ENCODE results near the gene MYL10.

The MYL10 gene

DNA sequence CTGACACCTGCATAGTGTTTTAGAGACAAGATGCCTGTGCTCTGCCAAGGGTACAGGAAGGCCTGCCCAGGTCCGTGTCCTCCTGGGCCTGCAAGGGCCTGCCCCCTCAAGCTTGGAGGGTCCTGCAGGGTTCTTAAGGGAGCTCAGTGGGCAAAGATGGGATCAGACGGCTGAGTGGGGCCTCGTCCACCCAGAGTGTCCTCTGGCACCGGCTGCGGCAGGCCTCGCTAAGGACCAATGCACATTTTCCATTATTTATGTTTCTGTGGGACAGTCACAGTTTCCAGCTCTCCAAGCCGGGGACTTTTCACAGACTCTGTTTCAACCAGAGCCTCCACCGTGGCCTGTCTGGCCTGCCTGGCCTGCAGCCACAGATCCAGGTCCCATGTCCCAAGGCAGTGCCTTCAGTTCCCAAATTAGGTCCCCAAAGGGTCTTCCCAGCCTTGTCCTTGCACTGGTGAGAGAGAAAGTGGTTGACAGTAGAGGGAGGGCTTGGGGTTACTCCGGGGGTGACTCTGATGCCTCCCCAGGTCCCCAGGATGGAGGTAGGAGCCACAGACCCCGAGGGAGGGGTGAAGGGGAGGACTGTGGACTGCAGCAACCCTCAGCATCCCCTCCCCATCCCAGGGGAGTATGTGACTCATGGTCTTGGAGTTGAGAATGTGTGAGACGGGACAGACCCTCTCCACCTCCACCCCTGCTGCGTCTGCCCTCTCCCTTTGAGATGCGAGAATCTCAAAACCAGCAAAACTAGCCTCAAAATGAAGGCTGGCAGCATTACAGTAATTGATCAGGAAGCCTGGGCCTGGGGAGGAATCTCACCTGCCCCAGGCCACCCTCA lies 14.8 kb downstream of the MYL10 start:
- H3K79me2 ChIP-seq (ENCODE audit: control insufficient read depth, insufficient read depth, low read length) = no peaks in the 10 kb centered on the region
- H3K4me3 ChIP-seq (ENCODE audit: low read length) = no peak overlapping the region
- WGBS (ENCODE audit: extremely low coverage, insufficient coverage, low lambda C conversion rate) = no CpG with 5 or more reads among the region's 13 CpGs
- H3K9ac ChIP-seq (ENCODE audit: low read length) = peak overlapping the region; percentile 14
- H4K5ac ChIP-seq (ENCODE audit: low read length) = no peak overlapping the region
- peak overlapping the region; percentile 90 for H3K4ac ChIP-seq (ENCODE audit: low read depth, low read length)
- no peak overlapping the region for H3K4me2 ChIP-seq (ENCODE audit: low read length)
- H3K18ac ChIP-seq (ENCODE audit: low read length) = peak overlapping the region; percentile 66
- H3K4me1 ChIP-seq (ENCODE audit: control insufficient read depth, low read depth, low read length) = peaks cover 8% of the 10 kb centered on the region
- H2BK15ac ChIP-seq (replicated peaks; ENCODE audit: low read depth) = no peak overlapping the region
- H3K79me1 ChIP-seq (ENCODE audit: low read length) = no peaks in the 10 kb centered on the region
- peak overlapping the region; percentile 85 for H3K56ac ChIP-seq (ENCODE audit: low read length)
- H2AK5ac ChIP-seq (ENCODE audit: low read length) = peak overlapping the region; percentile 56
- peak overlapping the region; percentile 96 for H2BK5ac ChIP-seq (ENCODE audit: low read length)
- peak; percentile 97 for DNase-seq
- no peaks in the 10 kb centered on the region for H3K27me3 ChIP-seq (ENCODE audit: insufficient read depth, low read length, poor library complexity)
- H4K8ac ChIP-seq (ENCODE audit: low read depth, low read length) = no peak overlapping the region
- no peak overlapping the region for H3K23ac ChIP-seq (ENCODE audit: low read length)
- peak overlapping the region; percentile 31 for H2BK120ac ChIP-seq (ENCODE audit: low read depth, low read length)
- no peaks in the 10 kb centered on the region for H3K36me3 ChIP-seq (ENCODE audit: control insufficient read depth, insufficient read depth, low read length)
- peak overlapping the region; percentile 95 for H3K27ac ChIP-seq (ENCODE audit: low read depth, low read length)

DNA sequence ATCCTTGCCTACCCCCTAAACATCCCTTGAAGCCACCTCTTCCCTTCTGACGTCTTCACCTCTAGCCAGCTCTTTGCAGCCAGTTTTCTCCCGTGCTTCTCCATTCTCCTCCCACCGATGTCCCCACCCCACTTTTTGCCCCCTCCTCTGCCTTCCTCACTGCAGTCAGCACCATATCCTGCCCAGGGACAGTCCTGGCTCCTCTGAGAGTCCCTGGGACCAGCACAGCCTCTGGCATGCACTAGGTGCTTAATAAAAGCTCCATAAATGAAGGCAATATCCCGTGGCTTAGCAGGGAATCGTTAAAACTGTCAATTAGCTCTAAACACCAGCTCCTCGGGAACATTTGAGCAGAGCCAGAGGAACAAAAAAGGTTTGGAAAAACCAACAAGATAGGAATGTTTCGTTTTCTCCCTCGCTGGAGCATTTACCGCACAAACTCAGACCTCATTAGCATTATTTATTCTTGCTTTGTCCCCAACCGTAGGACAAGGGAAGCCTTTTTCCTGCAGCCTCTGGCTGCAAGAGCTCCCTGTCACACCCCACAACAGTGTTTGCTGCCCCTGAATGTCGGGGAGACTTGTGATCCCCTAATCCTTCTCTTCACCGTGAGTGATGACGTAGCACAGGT lies 16.1 kb downstream of the MYL10 start:
- H3K79me1 ChIP-seq (ENCODE audit: low read length) = no peaks in the 10 kb centered on the region
- H3K27me3 ChIP-seq (ENCODE audit: insufficient read depth, low read length, poor library complexity) = no peaks in the 10 kb centered on the region
- no peak overlapping the region for H3K23ac ChIP-seq (ENCODE audit: low read length)
- H3K4ac ChIP-seq (ENCODE audit: low read depth, low read length) = peak overlapping the region; percentile 77
- no peak overlapping the region for H3K4me2 ChIP-seq (ENCODE audit: low read length)
- peak overlapping the region; percentile 66 for H3K56ac ChIP-seq (ENCODE audit: low read length)
- H3K4me3 ChIP-seq (ENCODE audit: low read length) = no peak overlapping the region
- WGBS (ENCODE audit: extremely low coverage, insufficient coverage, low lambda C conversion rate) = no CpG with 5 or more reads among the region's 13 CpGs
- no peak overlapping the region for H2AK5ac ChIP-seq (ENCODE audit: low read length)
- no peak overlapping the region for H2BK15ac ChIP-seq (replicated peaks; ENCODE audit: low read depth)
- H4K8ac ChIP-seq (ENCODE audit: low read depth, low read length) = no peak overlapping the region
- peak overlapping the region; percentile 3 for H2BK120ac ChIP-seq (ENCODE audit: low read depth, low read length)
- H3K27ac ChIP-seq (ENCODE audit: low read depth, low read length) = peak overlapping the region; percentile 82
- H3K4me1 ChIP-seq (ENCODE audit: control insufficient read depth, low read depth, low read length) = peaks cover 8% of the 10 kb centered on the region
- H4K5ac ChIP-seq (ENCODE audit: low read length) = no peak overlapping the region
- no peaks in the 10 kb centered on the region for H3K36me3 ChIP-seq (ENCODE audit: control insufficient read depth, insufficient read depth, low read length)
- peak overlapping the region; percentile 5 for H2BK5ac ChIP-seq (ENCODE audit: low read length)
- H3K9ac ChIP-seq (ENCODE audit: low read length) = peak overlapping the region; percentile 8
- H3K18ac ChIP-seq (ENCODE audit: low read length) = peak overlapping the region; percentile 43
- DNase-seq = peak; percentile 49
- no peaks in the 10 kb centered on the region for H3K79me2 ChIP-seq (ENCODE audit: control insufficient read depth, insufficient read depth, low read length)

DNA sequence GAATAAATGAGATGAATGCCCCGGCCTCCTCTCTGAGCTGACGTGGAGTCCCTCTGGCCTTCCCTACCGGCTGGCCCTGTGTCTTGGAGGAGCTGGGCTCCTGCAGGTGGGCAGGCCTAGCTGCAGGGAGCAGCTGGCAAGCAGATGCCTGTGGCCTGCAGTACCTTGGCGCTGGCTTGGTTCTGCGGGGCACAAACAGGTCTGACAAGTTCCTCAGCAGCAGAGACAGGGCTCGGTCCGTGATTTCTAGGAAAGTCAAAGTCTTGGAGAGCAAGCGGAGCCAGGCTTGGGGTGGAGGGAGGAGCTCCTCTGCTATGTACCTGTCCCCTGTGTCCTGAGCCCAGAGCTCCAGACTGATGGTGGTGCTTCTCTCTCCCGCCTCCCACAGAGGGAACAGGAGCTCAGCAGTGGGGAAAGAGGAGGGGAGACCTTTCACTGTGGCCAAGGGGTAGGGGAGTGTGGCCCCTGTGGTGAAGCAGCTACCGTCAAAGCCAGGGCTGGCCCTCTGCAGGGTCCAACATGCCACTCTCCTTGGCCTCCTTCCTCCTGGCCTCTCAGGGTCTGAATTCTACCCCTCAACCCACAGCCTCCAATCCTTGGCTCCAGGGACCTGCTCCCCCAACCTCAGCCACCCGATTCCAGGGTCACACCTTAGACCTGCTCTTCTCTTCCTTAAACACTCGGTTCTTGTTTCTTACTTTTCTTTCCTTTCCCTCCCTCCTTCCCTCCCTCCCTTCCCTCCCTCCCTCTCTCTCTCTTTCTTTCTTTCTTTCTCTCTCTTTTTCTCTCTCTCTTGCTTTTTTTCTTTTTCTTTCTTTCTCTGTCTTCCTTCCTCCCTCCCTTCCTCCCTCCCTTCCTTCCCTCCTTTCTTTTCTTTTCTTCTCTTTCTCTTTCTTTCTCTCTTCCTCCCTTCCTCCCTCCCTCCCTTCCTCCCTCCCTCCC lies 20.1 kb downstream of the MYL10 start:
- Histone ChIP-seq H3K27ac (ENCODE audit: low read depth, low read length) (no peak overlapping the region), H3K79me2 (ENCODE audit: control insufficient read depth, insufficient read depth, low read length) (no peaks in the 10 kb centered on the region), H3K18ac (ENCODE audit: low read length) (no peak overlapping the region), H3K4me3 (ENCODE audit: low read length) (no peak overlapping the region), H3K56ac (ENCODE audit: low read length) (peak overlapping the region; percentile 38), H3K36me3 (ENCODE audit: control insufficient read depth, insufficient read depth, low read length) (no peaks in the 10 kb centered on the region), H2AK5ac (ENCODE audit: low read length) (no peak overlapping the region), H3K4ac (ENCODE audit: low read depth, low read length) (no peak overlapping the region), H3K9ac (ENCODE audit: low read length) (no peak overlapping the region), H2BK120ac (ENCODE audit: low read depth, low read length) (no peak overlapping the region), H3K4me1 (ENCODE audit: control insufficient read depth, low read depth, low read length) (peaks cover 3% of the 10 kb centered on the region), H2BK15ac (replicated peaks; ENCODE audit: low read depth) (no peak overlapping the region), H3K23ac (ENCODE audit: low read length) (no peak overlapping the region), H3K4me2 (ENCODE audit: low read length) (no peak overlapping the region), H4K8ac (ENCODE audit: low read depth, low read length) (no peak overlapping the region), H2BK5ac (ENCODE audit: low read length) (no peak overlapping the region), H3K27me3 (ENCODE audit: insufficient read depth, low read length, poor library complexity) (no peaks in the 10 kb centered on the region), H4K5ac (ENCODE audit: low read length) (no peak overlapping the region), H3K79me1 (ENCODE audit: low read length) (no peaks in the 10 kb centered on the region)
- peak; percentile 66 for DNase-seq
- WGBS (ENCODE audit: extremely low coverage, insufficient coverage, low lambda C conversion rate) = no CpG with 5 or more reads among the region's 12 CpGs

DNA sequence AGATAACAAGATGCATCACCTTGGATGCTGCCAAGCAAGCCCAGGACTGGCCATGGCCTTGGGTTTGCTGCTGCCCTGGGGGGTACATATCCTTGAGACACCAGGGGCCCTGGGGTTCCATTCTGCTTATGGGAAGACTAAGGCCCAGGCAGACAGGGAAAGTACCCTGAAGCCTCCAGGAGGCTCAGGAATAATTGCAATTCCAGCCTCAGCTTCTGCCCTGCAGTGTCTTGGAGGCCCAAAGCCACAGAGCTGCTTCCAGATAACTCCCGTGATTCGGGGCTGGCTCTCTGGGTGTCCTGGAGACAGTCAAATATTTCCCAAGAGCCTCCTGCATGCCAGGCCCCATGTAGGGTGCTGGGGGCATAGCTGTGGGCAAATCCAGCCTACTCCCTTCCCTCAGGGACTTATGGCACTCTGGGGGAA lies 22.6 kb downstream of the MYL10 start:
- Histone ChIP-seq H3K4me1 (ENCODE audit: control insufficient read depth, low read depth, low read length) (no peaks in the 10 kb centered on the region), H4K5ac (ENCODE audit: low read length) (no peak overlapping the region), H3K56ac (ENCODE audit: low read length) (no peak overlapping the region), H3K27ac (ENCODE audit: low read depth, low read length) (no peak overlapping the region), H2BK120ac (ENCODE audit: low read depth, low read length) (no peak overlapping the region), H3K23ac (ENCODE audit: low read length) (no peak overlapping the region), H3K79me2 (ENCODE audit: control insufficient read depth, insufficient read depth, low read length) (no peaks in the 10 kb centered on the region), H3K27me3 (ENCODE audit: insufficient read depth, low read length, poor library complexity) (no peaks in the 10 kb centered on the region), H2AK5ac (ENCODE audit: low read length) (no peak overlapping the region), H3K4ac (ENCODE audit: low read depth, low read length) (peak overlapping the region; percentile 27), H2BK5ac (ENCODE audit: low read length) (no peak overlapping the region), H3K9ac (ENCODE audit: low read length) (no peak overlapping the region), H2BK15ac (replicated peaks; ENCODE audit: low read depth) (no peak overlapping the region), H3K36me3 (ENCODE audit: control insufficient read depth, insufficient read depth, low read length) (no peaks in the 10 kb centered on the region), H3K4me3 (ENCODE audit: low read length) (no peak overlapping the region), H3K18ac (ENCODE audit: low read length) (no peak overlapping the region), H3K79me1 (ENCODE audit: low read length) (no peaks in the 10 kb centered on the region), H4K8ac (ENCODE audit: low read depth, low read length) (no peak overlapping the region), H3K4me2 (ENCODE audit: low read length) (no peak overlapping the region)
- WGBS (ENCODE audit: extremely low coverage, insufficient coverage, low lambda C conversion rate) = no CpG with 5 or more reads among the region's 2 CpGs
- no peak for DNase-seq

DNA sequence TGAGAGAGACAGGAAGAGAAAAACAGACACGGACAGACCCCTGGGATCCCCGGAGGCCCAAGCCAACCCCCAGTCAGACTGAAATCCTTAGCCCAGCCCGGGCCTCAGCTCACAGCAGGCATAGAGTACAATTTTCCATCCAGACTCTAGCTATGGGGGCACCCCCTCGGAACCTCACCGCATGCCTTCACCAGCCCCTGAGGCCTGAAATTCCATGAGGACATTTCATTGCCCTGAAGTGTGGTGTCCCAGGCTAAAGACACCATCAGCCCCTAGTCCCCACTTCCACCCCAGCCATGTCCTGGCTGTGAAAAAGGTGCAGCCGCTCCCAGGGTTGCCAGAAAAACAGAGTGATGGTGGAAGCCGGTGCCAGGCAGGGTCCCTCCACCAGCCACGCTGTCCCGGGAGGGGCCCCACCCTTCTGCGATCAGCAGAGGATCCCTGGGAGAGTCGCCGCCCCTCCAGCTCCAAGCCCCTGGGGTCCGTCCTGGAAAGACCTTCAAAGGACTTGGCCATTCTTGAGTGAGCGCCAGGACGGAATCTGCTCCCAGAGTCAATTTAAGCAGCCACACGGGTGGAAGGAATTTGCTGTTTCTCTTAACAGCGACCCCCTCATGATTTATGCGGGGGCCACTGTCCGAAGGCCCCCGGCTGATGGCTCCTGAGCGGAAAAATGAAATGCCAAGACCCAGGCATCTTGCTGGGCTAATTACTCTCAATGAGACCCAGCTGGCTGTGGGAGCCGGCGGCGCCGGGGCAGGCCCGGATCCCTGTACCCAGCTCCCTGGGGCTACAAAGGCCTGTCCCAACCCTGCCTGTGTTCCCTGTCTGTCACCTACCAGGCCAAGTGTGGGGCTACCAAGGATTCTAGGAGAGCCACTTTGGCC lies 23.2 kb downstream of the MYL10 start:
- no peak overlapping the region for H2BK15ac ChIP-seq (replicated peaks; ENCODE audit: low read depth)
- peak overlapping the region; percentile 29 for H3K18ac ChIP-seq (ENCODE audit: low read length)
- peak overlapping the region; percentile 33 for H3K27ac ChIP-seq (ENCODE audit: low read depth, low read length)
- H2BK5ac ChIP-seq (ENCODE audit: low read length) = peak overlapping the region; percentile 45
- H3K4me1 ChIP-seq (ENCODE audit: control insufficient read depth, low read depth, low read length) = no peaks in the 10 kb centered on the region
- no peaks in the 10 kb centered on the region for H3K79me2 ChIP-seq (ENCODE audit: control insufficient read depth, insufficient read depth, low read length)
- H3K4ac ChIP-seq (ENCODE audit: low read depth, low read length) = peak overlapping the region; percentile 70
- no peak overlapping the region for H2BK120ac ChIP-seq (ENCODE audit: low read depth, low read length)
- H3K9ac ChIP-seq (ENCODE audit: low read length) = no peak overlapping the region
- no peaks in the 10 kb centered on the region for H3K36me3 ChIP-seq (ENCODE audit: control insufficient read depth, insufficient read depth, low read length)
- no peaks in the 10 kb centered on the region for H3K79me1 ChIP-seq (ENCODE audit: low read length)
- H3K4me3 ChIP-seq (ENCODE audit: low read length) = no peak overlapping the region
- no peak overlapping the region for H3K4me2 ChIP-seq (ENCODE audit: low read length)
- peak; percentile 39 for DNase-seq
- H3K27me3 ChIP-seq (ENCODE audit: insufficient read depth, low read length, poor library complexity) = no peaks in the 10 kb centered on the region
- no peak overlapping the region for H3K23ac ChIP-seq (ENCODE audit: low read length)
- no CpG with 5 or more reads among the region's 26 CpGs for WGBS (ENCODE audit: extremely low coverage, insufficient coverage, low lambda C conversion rate)
- no peak overlapping the region for H4K5ac ChIP-seq (ENCODE audit: low read length)
- H2AK5ac ChIP-seq (ENCODE audit: low read length) = no peak overlapping the region
- H3K56ac ChIP-seq (ENCODE audit: low read length) = peak overlapping the region; percentile 63
- no peak overlapping the region for H4K8ac ChIP-seq (ENCODE audit: low read depth, low read length)
